SK-N-SH (cell line): ENCODE data around the gene UNC13D.

Source experiments
- EP300 ChIP-seq, 2 experiments: IDR thresholded peaks; 2 replicates each; pipeline versions ENCODE4 v1.4.0 to v1.6.1; 2012; ENCODE audit warnings: borderline replicate concordance in 1 of 2, low read depth in 1 of 2, low read length in 1 of 2
- RFX5 ChIP-seq: IDR thresholded peaks from 2 replicates; pipeline ENCODE4 v1.6.1; 2012; ENCODE audit warnings: mild to moderate bottlenecking, improper control_type of control experiment, low read length
- RXRA ChIP-seq: IDR thresholded peaks from 2 replicates; pipeline ENCODE4 v1.4.0; 2012; ENCODE audit warnings: low read depth, mild to moderate bottlenecking, borderline replicate concordance
- TAF1 ChIP-seq: IDR thresholded peaks from 2 replicates; pipeline ENCODE4 v1.6.1; 2012; ENCODE audit warnings: low read depth, mild to moderate bottlenecking, low read length, moderate library complexity, borderline replicate concordance
- TF ChIP-seq, protein P1 (sequence below): fragments of 200-600 bp; sonication (generic); IDR thresholded peaks from 2 replicates; pipeline ENCODE4 v1.6.1; 2017; ENCODE audit warnings: antibody characterized with exemption, mild to moderate bottlenecking, moderate library complexity

DNA sequence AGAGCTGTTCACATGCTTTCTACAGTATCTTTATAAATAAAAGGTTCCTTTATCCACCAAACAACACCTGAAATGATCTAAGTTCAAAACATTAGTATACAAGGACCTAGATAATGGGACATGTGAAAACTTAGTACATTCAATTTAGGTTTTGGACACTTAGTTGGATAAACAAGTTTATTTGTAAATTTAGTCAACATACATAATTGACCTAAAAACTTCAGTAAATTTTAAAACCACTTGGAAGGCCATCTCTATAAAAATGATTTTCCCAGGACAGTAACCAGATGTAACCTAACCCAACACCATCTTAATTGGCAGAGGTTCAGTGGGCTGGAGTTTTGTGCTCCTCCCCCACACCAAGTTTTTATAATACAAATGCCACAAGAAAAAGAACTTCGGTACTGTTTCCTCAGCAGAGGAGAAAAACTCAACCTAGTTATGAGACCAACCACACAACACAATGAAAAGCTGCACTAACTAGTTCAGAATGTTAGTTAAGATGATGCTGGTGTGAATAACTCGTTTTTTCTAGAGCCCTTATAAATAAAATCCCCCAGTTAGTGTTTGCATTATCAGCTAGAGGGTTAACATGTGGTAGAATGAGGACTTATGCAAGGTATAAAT, 66.8 kb downstream of the UNC13D start:
- TF ChIP-seq RXRA (no peak), EP300 (IDR thresholded peaks at IDR 0.05; ENCODE audit: borderline replicate concordance in 1 of 2, low read depth in 1 of 2, low read length in 1 of 2) (no peak), RFX5 (no peak), TAF1 (no peak)
- TF ChIP-seq, protein P1, sequence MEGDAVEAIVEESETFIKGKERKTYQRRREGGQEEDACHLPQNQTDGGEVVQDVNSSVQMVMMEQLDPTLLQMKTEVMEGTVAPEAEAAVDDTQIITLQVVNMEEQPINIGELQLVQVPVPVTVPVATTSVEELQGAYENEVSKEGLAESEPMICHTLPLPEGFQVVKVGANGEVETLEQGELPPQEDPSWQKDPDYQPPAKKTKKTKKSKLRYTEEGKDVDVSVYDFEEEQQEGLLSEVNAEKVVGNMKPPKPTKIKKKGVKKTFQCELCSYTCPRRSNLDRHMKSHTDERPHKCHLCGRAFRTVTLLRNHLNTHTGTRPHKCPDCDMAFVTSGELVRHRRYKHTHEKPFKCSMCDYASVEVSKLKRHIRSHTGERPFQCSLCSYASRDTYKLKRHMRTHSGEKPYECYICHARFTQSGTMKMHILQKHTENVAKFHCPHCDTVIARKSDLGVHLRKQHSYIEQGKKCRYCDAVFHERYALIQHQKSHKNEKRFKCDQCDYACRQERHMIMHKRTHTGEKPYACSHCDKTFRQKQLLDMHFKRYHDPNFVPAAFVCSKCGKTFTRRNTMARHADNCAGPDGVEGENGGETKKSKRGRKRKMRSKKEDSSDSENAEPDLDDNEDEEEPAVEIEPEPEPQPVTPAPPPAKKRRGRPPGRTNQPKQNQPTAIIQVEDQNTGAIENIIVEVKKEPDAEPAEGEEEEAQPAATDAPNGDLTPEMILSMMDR = no peak
